HG03457 (cell line): ENCODE measurements around the gene SV2B.

Experiments
- ATAC-seq: cut with Tn5 transposase; IDR thresholded peaks from one replicate; pipeline ENCODE4 v1.9.1; 2021; ENCODE audit warnings: moderate number of reproducible peaks; ENCODE audit not compliant: unreplicated experiment

SV2B gene

GRCh38 chr15:91101608-91101920, 1.5 kb downstream of the SV2B start:
- no peak for ATAC-seq

- no peak for ATAC-seq
Observed at GRCh38 chr15:91102546-91103330, 2.7 kb downstream of the SV2B start.

- no peak for ATAC-seq
Observed at GRCh38 chr15:91104111-91104510, 4.1 kb downstream of the SV2B start.

- no peak for ATAC-seq
Observed at GRCh38 chr15:91108421-91108820, 8.4 kb downstream of the SV2B start.

- no peak for ATAC-seq
Observed at GRCh38 chr15:91109885-91110284, 9.8 kb downstream of the SV2B start.

- no peak for ATAC-seq
Observed at GRCh38 chr15:91110407-91110806, 10.3 kb downstream of the SV2B start.

GRCh38 chr15:91113030-91113429, 13.0 kb downstream of the SV2B start:
- no peak for ATAC-seq

GRCh38 chr15:91114301-91114700, 14.2 kb downstream of the SV2B start:
- no peak for ATAC-seq

- ATAC-seq, result peak; percentile 95
Observed at GRCh38 chr15:91116113-91117067, 16.3 kb downstream of the SV2B start.

- no peak for ATAC-seq
Observed at GRCh38 chr15:91117375-91117774, 17.3 kb downstream of the SV2B start.

GRCh38 chr15:91118817-91119590, 18.9 kb downstream of the SV2B start:
- ATAC-seq, result no peak

- no peak for ATAC-seq
Observed at GRCh38 chr15:91122296-91122695, 22.2 kb downstream of the SV2B start.

- no peak for ATAC-seq
Observed at GRCh38 chr15:91124132-91124531, 24.1 kb downstream of the SV2B start.

- ATAC-seq, result no peak
Observed at GRCh38 chr15:91125162-91125561, 25.1 kb downstream of the SV2B start.

GRCh38 chr15:91126080-91126479, 26.0 kb downstream of the SV2B start:
- ATAC-seq, result no peak

GRCh38 chr15:91127236-91127955, 27.3 kb downstream of the SV2B start:
- ATAC-seq, result no peak

- no peak for ATAC-seq
Observed at GRCh38 chr15:91128016-91128415, 28.0 kb downstream of the SV2B start.

- no peak for ATAC-seq
Observed at GRCh38 chr15:91129436-91129835, 29.4 kb downstream of the SV2B start.

GRCh38 chr15:91132079-91132478, 32.0 kb downstream of the SV2B start:
- ATAC-seq, result no peak

GRCh38 chr15:91133511-91133910, 33.5 kb downstream of the SV2B start:
- ATAC-seq, result no peak
